Fibroblast of skin of left biceps (primary cell): ENCODE data around the gene IL1A.
A peak's percentile ranks its signal among the peaks of the same experiment; 100 is the strongest.

ENCODE experiments used
- DNase-seq, 2 experiments: peaks; one replicate each; pipeline ENCODE4 v3.0.0-alpha.2; 2013; ENCODE audit warnings: low read depth in 2 of 2

Gene IL1A

GRCh38 chr2:112818094-112818902 lies 34.0 kb upstream of the IL1A start:
- no peak for DNase-seq

DNA sequence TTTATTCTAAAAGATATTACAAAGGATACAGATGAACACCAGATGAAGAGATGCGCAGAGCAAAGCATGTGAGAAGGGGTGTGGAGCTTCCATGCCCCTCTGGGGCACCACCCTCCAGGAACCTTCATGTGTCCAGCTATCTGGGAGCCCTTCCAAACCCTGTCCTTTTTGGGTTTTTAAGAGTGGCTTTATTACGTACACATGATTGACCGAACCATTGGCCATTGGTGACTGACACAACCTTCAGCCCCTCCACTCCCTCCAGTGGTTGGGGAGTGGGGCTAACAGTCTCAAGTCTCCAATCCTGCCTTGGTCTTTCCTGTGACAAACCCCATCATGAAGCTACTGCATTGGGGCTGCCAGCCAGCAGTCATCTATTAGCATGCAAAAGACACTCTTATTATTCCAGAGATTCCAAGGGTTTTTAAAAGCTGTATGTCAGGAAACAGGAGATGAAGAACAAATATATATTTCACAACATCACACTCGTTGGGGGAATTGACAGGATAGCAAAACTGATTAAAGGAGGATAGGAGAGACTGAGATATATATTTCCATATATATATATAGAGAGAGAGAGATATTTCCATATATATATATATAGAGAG lies 32.9 kb upstream of the IL1A start:
- no peak for DNase-seq

DNA sequence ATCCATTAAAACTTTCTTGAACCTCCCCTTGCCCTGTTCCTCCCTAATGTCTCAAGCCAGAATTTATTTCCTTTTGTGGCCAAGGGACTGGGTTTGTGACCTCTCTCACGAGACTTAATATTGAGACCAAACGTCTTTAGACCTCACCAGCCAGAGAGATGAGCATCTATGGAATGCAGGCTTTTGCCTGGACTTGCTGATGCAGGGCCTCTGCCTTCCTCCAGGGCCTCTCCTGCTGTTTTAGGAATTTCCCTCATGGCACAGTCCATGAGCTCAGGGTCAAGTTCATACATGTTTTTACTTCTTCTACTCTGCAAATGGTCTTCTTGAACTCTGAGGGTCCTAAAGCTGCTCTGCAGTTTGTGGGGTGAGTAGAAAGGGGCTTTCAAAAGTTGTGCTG lies 30.0 kb upstream of the IL1A start:
- no peak for DNase-seq

- DNase-seq, result no peak
Observed at GRCh38 chr2:112813280-112813966, 29.1 kb upstream of the IL1A start.

- peak; percentile 65 to 66 for DNase-seq
Observed at GRCh38 chr2:112812318-112813267, 28.3 kb upstream of the IL1A start.

DNA sequence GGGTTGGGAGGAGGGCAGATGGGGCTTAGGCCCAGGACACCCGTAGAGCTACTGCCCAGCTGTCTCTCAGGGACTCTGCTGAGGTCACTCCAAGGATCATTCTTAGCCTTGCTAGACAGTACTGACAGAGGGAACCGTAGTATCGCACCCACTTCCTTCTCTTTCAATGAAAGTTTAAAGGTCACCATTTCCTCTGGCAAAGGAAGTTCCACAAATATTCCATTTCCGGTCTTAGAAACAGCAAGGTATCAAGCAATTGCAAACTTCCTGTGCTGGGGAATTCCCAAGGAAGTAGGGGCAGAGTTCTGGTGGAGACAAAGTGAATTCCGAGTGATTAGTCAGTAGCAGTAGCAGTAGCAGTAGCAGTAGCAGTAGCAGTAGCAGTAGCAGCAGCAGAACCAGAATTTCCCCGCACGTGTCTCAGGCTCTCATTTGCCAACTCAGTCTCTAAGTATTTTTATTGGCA lies 27.6 kb upstream of the IL1A start:
- DNase-seq, result peak; percentile 70 to 71

- DNase-seq, result no peak
Observed at GRCh38 chr2:112811276-112811831, 27.1 kb upstream of the IL1A start.

GRCh38 chr2:112809112-112809511 lies 24.8 kb upstream of the IL1A start:
- DNase-seq, result no peak

GRCh38 chr2:112807233-112807807 lies 23.0 kb upstream of the IL1A start:
- DNase-seq, result no peak

DNA sequence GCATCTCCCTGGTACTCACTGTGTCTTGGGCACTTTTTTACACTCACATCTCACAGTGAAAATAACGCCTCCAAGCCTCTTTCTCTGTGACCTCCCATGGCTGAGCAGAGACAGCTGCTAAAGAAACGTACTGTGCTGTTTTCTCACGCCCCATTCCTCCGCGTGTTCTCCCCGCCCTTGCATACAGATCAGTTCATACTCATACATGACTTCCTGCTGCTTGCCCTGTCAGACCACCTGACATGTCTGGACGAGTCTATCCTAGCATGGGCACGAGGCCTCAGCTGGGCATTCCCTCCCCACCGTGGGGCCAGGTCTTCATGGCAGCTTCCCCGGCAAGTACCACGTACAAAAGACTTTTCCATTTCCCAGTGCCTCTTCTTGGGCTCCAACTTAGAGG lies 21.2 kb upstream of the IL1A start:
- DNase-seq, result no peak

DNA sequence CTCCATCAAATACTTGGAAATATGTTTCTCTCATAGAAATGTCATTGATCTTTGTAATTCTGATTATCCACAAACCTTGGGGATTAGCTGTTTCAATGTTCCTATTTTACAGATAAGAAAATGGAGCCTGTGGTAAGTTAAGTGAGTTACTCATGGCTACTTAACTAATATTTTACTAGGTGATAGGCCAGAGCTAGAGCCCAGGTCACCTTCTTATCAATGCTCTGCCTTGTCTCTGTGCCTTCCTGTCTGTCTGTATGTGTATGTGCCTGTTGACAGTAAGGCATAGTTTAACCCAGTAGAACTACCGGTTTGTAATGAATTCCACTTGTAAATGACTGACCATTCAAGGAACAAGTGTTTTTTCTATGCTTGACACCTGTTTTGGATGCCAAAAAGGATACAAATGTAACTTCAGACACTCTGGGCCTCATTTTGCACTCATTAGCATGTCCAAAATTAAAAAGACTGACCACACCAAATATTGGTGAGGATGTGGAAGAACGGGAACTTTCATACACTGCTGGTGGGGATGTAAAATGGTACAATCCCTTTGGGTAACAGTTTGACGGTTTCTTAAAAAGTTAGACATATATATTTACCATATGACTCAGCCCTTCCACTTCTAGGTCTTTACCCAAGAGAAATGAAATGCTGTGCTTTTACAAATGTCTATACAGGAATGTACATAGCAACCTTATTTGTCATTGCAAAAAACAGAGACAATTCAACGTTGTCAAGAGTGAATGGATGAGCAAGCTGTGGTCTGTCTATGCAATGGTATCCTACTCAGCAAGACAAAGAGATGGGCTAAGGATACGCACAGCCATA lies 19.6 kb upstream of the IL1A start:
- peak; percentile 59 to 69 for DNase-seq

- no peak for DNase-seq
Observed at GRCh38 chr2:112800881-112801583, 16.7 kb upstream of the IL1A start.

- no peak for DNase-seq
Observed at GRCh38 chr2:112798979-112799975, 15.0 kb upstream of the IL1A start.

DNA sequence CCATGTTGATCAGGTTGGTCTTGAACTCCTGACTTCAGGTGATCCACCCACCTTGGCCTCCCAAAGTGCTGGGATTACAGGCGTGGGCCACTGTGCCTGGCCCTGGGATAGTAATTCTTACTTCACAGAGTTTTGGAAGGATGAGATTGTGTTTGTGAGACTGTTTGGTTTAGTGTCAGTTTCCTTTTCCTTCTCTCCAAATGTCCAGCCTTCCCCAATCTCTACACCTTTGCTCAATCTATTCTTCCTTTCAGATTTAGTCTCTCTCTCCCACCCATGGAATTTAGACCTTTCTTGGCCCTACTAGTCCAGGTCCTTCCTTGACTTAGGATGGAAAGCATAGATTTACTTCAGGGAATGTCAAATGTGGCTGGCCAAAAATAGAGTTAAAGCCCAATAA lies 12.2 kb upstream of the IL1A start:
- no peak for DNase-seq

DNA sequence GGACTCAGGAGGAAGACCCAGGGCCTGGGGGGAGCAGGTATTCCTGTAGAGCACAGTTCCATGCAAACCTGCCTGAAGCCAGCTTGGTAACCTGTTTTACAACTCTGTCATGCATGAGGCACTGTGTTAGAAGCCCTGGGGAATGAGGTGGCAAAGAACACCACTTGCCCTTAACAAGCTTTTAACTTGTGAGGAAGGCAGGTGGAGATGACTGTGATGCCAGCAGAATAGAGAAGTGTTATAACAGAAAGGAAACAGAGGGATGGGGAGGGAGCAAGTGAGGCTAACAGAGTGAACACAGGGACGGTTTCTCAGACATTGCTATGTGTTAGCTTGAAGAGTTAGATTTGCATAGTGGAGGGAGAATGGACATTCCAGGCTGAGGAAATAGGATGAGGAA lies 11.5 kb upstream of the IL1A start:
- DNase-seq, result no peak

DNA sequence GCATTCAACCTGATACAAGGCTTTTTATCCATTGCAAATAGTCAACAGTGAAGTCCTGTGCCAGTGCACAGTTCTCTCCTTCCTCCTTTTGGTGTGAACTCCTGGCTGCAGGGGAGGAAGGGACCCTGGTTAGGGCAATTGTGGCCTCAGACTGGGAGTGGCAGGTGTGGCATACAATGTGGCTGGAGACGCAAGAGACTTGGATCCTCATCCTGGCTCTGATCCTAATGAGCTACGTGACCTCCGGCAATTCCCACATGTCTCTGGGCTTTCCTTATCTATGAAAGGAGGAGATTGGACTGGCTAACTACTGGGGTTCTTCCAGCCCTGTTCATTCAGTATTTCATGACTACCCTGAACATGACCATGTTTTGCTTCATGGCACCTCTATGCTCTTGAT lies 10.5 kb upstream of the IL1A start:
- DNase-seq, result no peak

GRCh38 chr2:112794131-112794733 lies 9.9 kb upstream of the IL1A start:
- peak; percentile 74 to 82 for DNase-seq
